ENCODE measurements around the gene PCDH12.

The PCDH12 gene

DNA sequence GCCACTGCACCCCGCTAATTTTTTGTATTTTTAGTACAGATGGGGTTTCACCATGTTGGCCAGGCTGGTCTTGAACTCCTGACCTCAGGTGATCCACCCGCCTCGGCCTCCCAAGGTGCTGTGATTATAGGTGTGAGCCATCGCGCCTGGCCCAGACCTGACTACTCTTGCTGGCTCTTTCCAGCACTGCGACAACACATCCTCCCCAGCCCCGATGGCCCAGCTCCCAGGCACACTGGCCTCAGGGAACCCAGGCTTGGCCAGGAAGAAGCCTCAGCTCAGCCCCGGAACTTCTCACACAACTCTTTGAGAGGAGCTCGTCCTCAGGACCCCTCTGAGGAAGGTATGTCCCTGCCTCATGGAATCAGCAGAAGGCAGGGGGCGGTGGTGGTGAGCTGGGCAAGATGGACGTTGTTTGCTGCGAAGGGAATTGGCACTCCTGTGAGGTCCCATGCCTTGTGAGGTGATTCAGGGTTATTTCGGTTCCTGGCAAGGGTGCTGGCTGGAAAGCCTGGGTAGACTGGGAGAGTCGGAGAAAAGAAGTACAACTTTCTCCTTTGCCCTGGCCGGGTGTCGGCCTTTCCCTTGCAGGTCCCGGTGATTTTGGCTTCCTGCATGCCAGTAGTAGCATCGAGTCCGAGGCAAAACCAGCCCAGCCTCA, 28.5 kb downstream of the PCDH12 start:
- no peaks in the 10 kb centered on the region for H3K9me3 ChIP-seq (ENCODE audit: insufficient read depth, low read depth, low read length)
- no peak overlapping the region for H2AK5ac ChIP-seq (ENCODE audit: low read length)
- WGBS (ENCODE audit: extremely low coverage, insufficient coverage, insufficient read length), result no CpG with 5 or more reads among the region's 19 CpGs
- no peak overlapping the region for H3K23ac ChIP-seq (ENCODE audit: low read length)
- no peak overlapping the region for H4K12ac ChIP-seq (ENCODE audit: low read depth, low read length)
- H3K27me3 ChIP-seq (ENCODE audit: insufficient read depth, low read length), result no peaks in the 10 kb centered on the region
- no peak overlapping the region for H2BK5ac ChIP-seq (ENCODE audit: low read depth, low read length, poor library complexity)
- H3K14ac ChIP-seq (ENCODE audit: low read length), result no peak overlapping the region
- H4K8ac ChIP-seq (ENCODE audit: low read depth, low read length), result no peak overlapping the region
- H3K9ac ChIP-seq (ENCODE audit: low read length), result no peak overlapping the region
- no peaks in the 10 kb centered on the region for H3K79me1 ChIP-seq (ENCODE audit: low read length)
- H3K36me3 ChIP-seq (ENCODE audit: control insufficient read depth in 1 of 2, insufficient read depth in 2 of 2, low read length in 2 of 2), result peaks cover 36 to 60% of the 10 kb centered on the region in 2 experiments
- H3K27ac ChIP-seq (ENCODE audit: low read depth, low read length), result no peak overlapping the region
- H2BK120ac ChIP-seq (ENCODE audit: insufficient read depth, low read length, poor library complexity), result no peak overlapping the region
- no peak overlapping the region for H2BK12ac ChIP-seq (ENCODE audit: low read length)
- H3K79me2 ChIP-seq (ENCODE audit: control insufficient read depth, insufficient read depth, low read length, poor library complexity), result no peaks in the 10 kb centered on the region
- H3K4me3 ChIP-seq (ENCODE audit: low read depth, low read length), result no peak overlapping the region
- H3K4me1 ChIP-seq (ENCODE audit: control insufficient read depth in 1 of 2, insufficient read depth in 2 of 2, low read length in 2 of 2), result no peaks in the 10 kb centered on the region
- H3K4ac ChIP-seq (ENCODE audit: low read depth, low read length), result no peak overlapping the region
- H3K18ac ChIP-seq (ENCODE audit: low read length), result no peak overlapping the region
- H2AFZ ChIP-seq (ENCODE audit: insufficient read depth, low read length, poor library complexity), result no peak overlapping the region
- H3K4me2 ChIP-seq (ENCODE audit: low read length), result no peak overlapping the region
- no peak for DNase-seq
- no peak overlapping the region for H4K91ac ChIP-seq (ENCODE audit: low read depth, low read length)

DNA sequence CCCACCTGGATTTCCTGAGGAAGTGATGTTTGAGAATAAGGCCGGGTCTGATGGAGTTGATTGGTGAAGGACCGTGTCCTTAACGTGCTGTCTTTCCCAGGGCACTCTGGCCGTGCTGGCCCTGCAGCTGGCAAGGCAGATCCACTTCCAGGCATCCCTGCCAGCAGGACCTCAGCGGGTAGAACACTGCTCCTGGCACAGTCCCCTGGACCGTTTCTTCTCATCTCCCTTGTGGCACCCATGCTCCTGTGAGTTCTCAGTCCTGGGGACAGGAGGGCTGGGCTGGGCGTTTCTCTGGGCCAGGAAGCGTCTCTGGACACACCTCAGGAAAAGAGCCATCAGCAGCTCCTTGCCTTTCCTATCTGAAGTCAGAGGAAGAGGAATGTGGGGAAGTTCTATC, 30.0 kb downstream of the PCDH12 start:
- no peak for DNase-seq
- Histone ChIP-seq H3K4me3 (ENCODE audit: low read depth, low read length) (no peak overlapping the region), H2AFZ (ENCODE audit: insufficient read depth, low read length, poor library complexity) (no peak overlapping the region), H3K4me1 (ENCODE audit: control insufficient read depth in 1 of 2, insufficient read depth in 2 of 2, low read length in 2 of 2) (peaks cover 3 to 4% of the 10 kb centered on the region in 2 experiments), H3K27me3 (ENCODE audit: insufficient read depth, low read length) (no peaks in the 10 kb centered on the region), H3K4ac (ENCODE audit: low read depth, low read length) (no peak overlapping the region), H2BK5ac (ENCODE audit: low read depth, low read length, poor library complexity) (no peak overlapping the region), H2AK5ac (ENCODE audit: low read length) (no peak overlapping the region), H2BK12ac (ENCODE audit: low read length) (no peak overlapping the region), H3K4me2 (ENCODE audit: low read length) (no peak overlapping the region), H4K8ac (ENCODE audit: low read depth, low read length) (no peak overlapping the region), H3K79me2 (ENCODE audit: control insufficient read depth, insufficient read depth, low read length, poor library complexity) (peaks cover 7% of the 10 kb centered on the region), H3K18ac (ENCODE audit: low read length) (no peak overlapping the region), H4K91ac (ENCODE audit: low read depth, low read length) (no peak overlapping the region), H3K79me1 (ENCODE audit: low read length) (peaks cover 9% of the 10 kb centered on the region), H3K27ac (ENCODE audit: low read depth, low read length) (no peak overlapping the region), H3K14ac (ENCODE audit: low read length) (no peak overlapping the region), H3K36me3 (ENCODE audit: control insufficient read depth in 1 of 2, insufficient read depth in 2 of 2, low read length in 2 of 2) (peaks cover 28 to 52% of the 10 kb centered on the region in 2 experiments), H4K12ac (ENCODE audit: low read depth, low read length) (no peak overlapping the region), H3K23ac (ENCODE audit: low read length) (no peak overlapping the region), H3K9me3 (ENCODE audit: insufficient read depth, low read depth, low read length) (no peaks in the 10 kb centered on the region), H2BK120ac (ENCODE audit: insufficient read depth, low read length, poor library complexity) (no peak overlapping the region), H3K9ac (ENCODE audit: low read length) (no peak overlapping the region)
- no CpG with 5 or more reads among the region's 8 CpGs for WGBS (ENCODE audit: extremely low coverage, insufficient coverage, insufficient read length)

DNA sequence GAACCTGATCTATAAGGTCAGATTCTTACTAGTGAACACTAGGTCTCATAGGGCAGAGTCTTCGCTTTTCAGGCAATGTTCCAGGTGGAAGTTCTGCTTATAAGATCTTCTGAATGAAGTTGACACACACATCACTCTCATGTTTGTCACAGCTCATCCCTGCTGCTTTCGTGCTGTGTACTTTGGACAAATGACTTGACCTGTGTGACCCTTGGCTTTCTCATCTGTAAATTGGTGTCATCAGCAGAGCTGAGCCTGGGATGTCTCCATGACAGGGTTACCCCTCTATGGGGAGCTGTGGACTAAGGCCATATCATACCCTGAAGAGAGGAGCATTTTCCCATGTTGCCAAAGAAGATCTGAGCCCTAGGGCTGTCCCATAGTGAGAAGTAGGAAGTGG, 31.6 kb downstream of the PCDH12 start:
- Histone ChIP-seq H3K14ac (ENCODE audit: low read length) (no peak overlapping the region), H4K8ac (ENCODE audit: low read depth, low read length) (no peak overlapping the region), H2BK12ac (ENCODE audit: low read length) (no peak overlapping the region), H3K9me3 (ENCODE audit: insufficient read depth, low read depth, low read length) (no peaks in the 10 kb centered on the region), H3K23ac (ENCODE audit: low read length) (no peak overlapping the region), H3K4me1 (ENCODE audit: control insufficient read depth in 1 of 2, insufficient read depth in 2 of 2, low read length in 2 of 2) (peaks cover 5 to 6% of the 10 kb centered on the region in 2 experiments), H3K36me3 (ENCODE audit: control insufficient read depth in 1 of 2, insufficient read depth in 2 of 2, low read length in 2 of 2) (peaks cover 27 to 47% of the 10 kb centered on the region in 2 experiments), H4K12ac (ENCODE audit: low read depth, low read length) (no peak overlapping the region), H4K91ac (ENCODE audit: low read depth, low read length) (no peak overlapping the region), H2BK5ac (ENCODE audit: low read depth, low read length, poor library complexity) (no peak overlapping the region), H3K27ac (ENCODE audit: low read depth, low read length) (no peak overlapping the region), H3K79me2 (ENCODE audit: control insufficient read depth, insufficient read depth, low read length, poor library complexity) (peaks cover 7% of the 10 kb centered on the region), H2AK5ac (ENCODE audit: low read length) (no peak overlapping the region), H3K4ac (ENCODE audit: low read depth, low read length) (no peak overlapping the region), H3K4me3 (ENCODE audit: low read depth, low read length) (no peak overlapping the region), H3K9ac (ENCODE audit: low read length) (no peak overlapping the region), H2BK120ac (ENCODE audit: insufficient read depth, low read length, poor library complexity) (no peak overlapping the region), H3K4me2 (ENCODE audit: low read length) (no peak overlapping the region), H3K27me3 (ENCODE audit: insufficient read depth, low read length) (no peaks in the 10 kb centered on the region), H2AFZ (ENCODE audit: insufficient read depth, low read length, poor library complexity) (no peak overlapping the region), H3K18ac (ENCODE audit: low read length) (no peak overlapping the region), H3K79me1 (ENCODE audit: low read length) (peaks cover 9% of the 10 kb centered on the region)
- WGBS (ENCODE audit: extremely low coverage, insufficient coverage, insufficient read length), result no CpG with 5 or more reads among the region's 2 CpGs
- no peak for DNase-seq

DNA sequence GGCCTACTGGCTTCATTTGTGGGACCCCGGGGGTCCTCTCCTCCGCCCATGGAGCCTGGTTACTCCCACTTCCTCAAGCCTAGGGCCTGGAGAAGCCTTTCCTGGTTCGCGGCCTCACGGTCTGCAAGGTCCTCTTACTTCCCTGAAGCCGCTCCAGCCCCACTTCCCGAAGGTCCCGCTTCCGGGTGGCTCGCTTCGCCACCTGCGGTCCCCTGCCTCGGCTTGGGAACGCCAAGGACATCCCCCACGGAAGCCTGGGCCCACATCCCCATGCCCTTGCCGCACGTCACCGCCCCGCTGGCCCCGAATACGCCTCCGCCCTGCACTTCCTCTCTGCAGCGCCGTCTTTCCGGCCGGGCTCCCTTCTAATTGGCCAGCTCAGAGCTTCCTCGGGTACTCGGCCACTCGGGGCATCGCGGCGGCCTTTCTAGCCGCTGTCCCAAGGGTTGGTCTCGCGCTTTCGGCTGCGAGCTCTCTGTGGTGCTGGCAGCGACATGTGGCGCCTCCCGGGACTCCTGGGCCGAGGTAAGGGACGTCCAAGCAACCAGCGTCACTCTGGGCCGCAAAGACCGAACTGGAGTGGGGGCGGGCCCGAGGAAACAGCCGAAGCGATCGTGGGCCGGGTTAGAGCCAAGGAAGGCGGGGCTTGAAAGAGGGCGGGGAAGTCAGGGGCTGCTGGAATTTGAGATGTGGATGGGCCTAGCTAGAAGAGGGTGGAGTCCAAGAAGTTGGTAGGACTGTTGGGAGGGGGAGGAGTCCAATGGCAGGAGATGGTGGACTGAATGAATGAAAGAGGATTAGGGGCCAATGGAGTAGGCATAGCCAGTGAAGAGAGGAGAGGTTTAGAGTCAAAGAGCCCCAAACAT, 34.3 kb downstream of the PCDH12 start, which contains the start of gene DELE1:
DELE1 (plus strand) TSS at position 424 of the 866 bp plus-strand sequence; CDS start at position 495, 71 bp downstream.
- H4K91ac ChIP-seq (ENCODE audit: low read depth, low read length), result peak within 1 kb of the TSS; percentile 97
- H2AFZ ChIP-seq (ENCODE audit: insufficient read depth, low read length, poor library complexity), result peak within 1 kb of the TSS; percentile 98
- H3K4me1 ChIP-seq (ENCODE audit: control insufficient read depth in 1 of 2, insufficient read depth in 2 of 2, low read length in 2 of 2), result peaks cover 5 to 6% of the 10 kb centered on the region in 2 experiments
- no peak within 1 kb of the TSS for H2BK12ac ChIP-seq (ENCODE audit: low read length)
- peak within 1 kb of the TSS; percentile 99 for H4K8ac ChIP-seq (ENCODE audit: low read depth, low read length)
- H3K4me2 ChIP-seq (ENCODE audit: low read length), result peak within 1 kb of the TSS; percentile 77
- no peaks in the 10 kb centered on the region for H3K9me3 ChIP-seq (ENCODE audit: insufficient read depth, low read depth, low read length)
- no peaks in the 10 kb centered on the region for H3K27me3 ChIP-seq (ENCODE audit: insufficient read depth, low read length)
- H3K27ac ChIP-seq (ENCODE audit: low read depth, low read length), result peak within 1 kb of the TSS; percentile 93
- peak within 1 kb of the TSS; percentile 98 for H3K18ac ChIP-seq (ENCODE audit: low read length)
- H4K12ac ChIP-seq (ENCODE audit: low read depth, low read length), result peak within 1 kb of the TSS; percentile 98
- H2BK5ac ChIP-seq (ENCODE audit: low read depth, low read length, poor library complexity), result peak within 1 kb of the TSS; percentile 86
- peaks cover 9% of the 10 kb centered on the region for H3K79me1 ChIP-seq (ENCODE audit: low read length)
- H3K36me3 ChIP-seq (ENCODE audit: control insufficient read depth in 1 of 2, insufficient read depth in 2 of 2, low read length in 2 of 2), result peaks cover 15 to 23% of the 10 kb centered on the region in 2 experiments
- peak within 1 kb of the TSS; percentile 95 for H2BK120ac ChIP-seq (ENCODE audit: insufficient read depth, low read length, poor library complexity)
- peak within 1 kb of the TSS; percentile 92 for H3K4me3 ChIP-seq (ENCODE audit: low read depth, low read length)
- peak within 1 kb of the TSS; percentile 45 for H2AK5ac ChIP-seq (ENCODE audit: low read length)
- H3K14ac ChIP-seq (ENCODE audit: low read length), result peak within 1 kb of the TSS; percentile 99
- H3K4ac ChIP-seq (ENCODE audit: low read depth, low read length), result peak within 1 kb of the TSS; percentile 71
- H3K9ac ChIP-seq (ENCODE audit: low read length), result peak within 1 kb of the TSS; percentile 97
- WGBS (ENCODE audit: extremely low coverage, insufficient coverage, insufficient read length), result no CpG with 5 or more reads among the region's 53 CpGs
- H3K23ac ChIP-seq (ENCODE audit: low read length), result no peak within 1 kb of the TSS
- DNase-seq, result peak; percentile 94 to 96
- H3K79me2 ChIP-seq (ENCODE audit: control insufficient read depth, insufficient read depth, low read length, poor library complexity), result peaks cover 7% of the 10 kb centered on the region
